GM19463 (cell line): Measurements from ENCODE around the gene TFAP2D.

Experiments
- ATAC-seq: cut with Tn5 transposase; IDR thresholded peaks from one replicate; pipeline ENCODE4 v1.9.1; 2021; ENCODE audit warnings: mild to moderate bottlenecking, moderate library complexity; ENCODE audit not compliant: unreplicated experiment

TFAP2D gene

GRCh38 chr6:50718566-50718965 lies 5.2 kb downstream of the TFAP2D start:
- ATAC-seq: no peak

DNA sequence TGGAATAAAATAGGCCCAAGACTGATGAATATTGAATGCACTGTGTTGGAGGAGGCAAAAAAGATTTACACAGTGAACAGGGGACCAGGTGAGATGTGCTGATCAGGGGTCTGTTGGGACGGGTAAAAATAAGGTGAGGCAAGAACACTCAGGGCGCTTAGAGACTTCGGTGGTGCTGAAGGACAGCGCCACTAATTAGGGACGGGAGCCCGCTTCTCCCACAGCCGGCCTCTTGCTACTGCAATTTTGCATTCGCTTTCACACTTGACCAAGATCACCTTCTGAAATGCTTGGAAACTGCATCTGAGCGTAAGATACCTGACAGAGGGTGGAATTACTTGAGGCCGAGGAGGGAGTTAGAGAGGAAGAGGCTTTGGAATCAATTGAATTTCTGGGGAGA lies 7.3 kb downstream of the TFAP2D start:
- no peak for ATAC-seq

- no peak for ATAC-seq
Measured at GRCh38 chr6:50721978-50722377, 8.7 kb downstream of the TFAP2D start.

- no peak for ATAC-seq
Measured at GRCh38 chr6:50722829-50723554, 9.7 kb downstream of the TFAP2D start.

- no peak for ATAC-seq
Measured at GRCh38 chr6:50724381-50725124, 11.2 kb downstream of the TFAP2D start.

GRCh38 chr6:50734488-50734887 lies 21.2 kb downstream of the TFAP2D start:
- no peak for ATAC-seq

DNA sequence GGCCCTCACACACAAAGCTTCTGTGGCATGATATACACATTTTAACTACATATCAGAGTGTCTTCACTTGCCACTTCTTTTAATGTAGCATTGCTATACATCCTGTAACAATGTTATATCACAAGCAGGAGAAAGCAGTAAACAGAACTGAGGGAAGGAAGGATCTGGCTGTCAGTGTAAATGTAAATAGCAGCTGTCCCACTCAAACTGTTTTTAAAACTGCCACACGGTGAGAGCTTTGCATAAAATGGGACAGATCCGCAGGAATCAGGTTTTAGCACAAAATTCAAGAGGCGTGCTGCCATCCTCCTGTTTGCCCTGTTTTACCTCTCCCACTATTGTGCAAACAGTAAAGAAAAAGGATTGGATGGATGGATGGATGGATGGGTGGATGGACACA lies 28.8 kb downstream of the TFAP2D start:
- ATAC-seq: no peak

- no peak for ATAC-seq
Measured at GRCh38 chr6:50744976-50745375, 31.6 kb downstream of the TFAP2D start.

GRCh38 chr6:50762798-50763197 lies 49.5 kb downstream of the TFAP2D start:
- ATAC-seq: no peak

DNA sequence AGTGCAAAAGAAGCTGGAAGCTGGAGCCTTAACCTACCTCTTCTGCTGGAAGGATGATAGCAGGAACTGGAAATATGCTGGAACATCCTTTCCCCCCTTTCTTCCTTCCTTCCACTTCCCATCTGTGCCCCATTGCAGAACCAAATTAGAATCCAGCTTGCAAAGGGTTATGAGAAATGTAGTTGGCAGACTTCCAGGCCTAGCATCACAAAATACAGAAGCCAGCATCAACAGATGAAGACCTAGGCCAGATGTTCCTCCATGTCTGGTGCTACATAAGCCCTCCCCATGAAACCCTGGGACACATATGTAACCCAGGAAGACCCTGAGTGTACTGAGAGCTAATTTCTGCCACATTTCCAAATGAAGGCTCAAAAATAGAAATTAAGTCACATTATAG lies 65.4 kb downstream of the TFAP2D start:
- ATAC-seq: no peak

DNA sequence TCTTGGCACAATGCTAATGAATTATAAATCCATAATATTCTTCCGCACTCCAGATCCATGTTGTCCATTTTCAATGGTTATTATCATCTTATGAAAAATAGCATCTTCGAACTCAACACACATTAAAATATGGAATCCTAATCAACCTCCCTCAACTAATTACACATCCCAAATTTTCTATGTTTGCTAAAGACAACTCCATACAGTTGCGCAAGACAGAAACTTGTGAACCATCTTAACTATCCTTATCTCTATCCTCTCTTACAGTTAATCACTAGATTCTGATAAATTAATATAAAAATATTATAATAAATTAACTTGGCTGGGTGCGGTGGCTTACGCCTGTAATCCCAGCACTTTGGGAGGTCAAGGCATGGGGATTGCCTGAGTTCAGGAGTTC lies 67.1 kb downstream of the TFAP2D start:
- no peak for ATAC-seq

GRCh38 chr6:50785921-50786320 lies 72.6 kb downstream of the TFAP2D start:
- no peak for ATAC-seq

GRCh38 chr6:50791900-50792508 lies 78.7 kb downstream of the TFAP2D start:
- peak; percentile 68 for ATAC-seq

- no peak for ATAC-seq
Measured at GRCh38 chr6:50792771-50793170, 79.4 kb downstream of the TFAP2D start.

- ATAC-seq: no peak
Measured at GRCh38 chr6:50795574-50795973, 82.2 kb downstream of the TFAP2D start.

GRCh38 chr6:50804283-50804682 lies 91.0 kb downstream of the TFAP2D start:
- no peak for ATAC-seq

GRCh38 chr6:50807035-50807434 lies 93.7 kb downstream of the TFAP2D start:
- no peak for ATAC-seq

- peak; percentile 25 for ATAC-seq
Measured at GRCh38 chr6:50815436-50816114, 102.2 kb downstream of the TFAP2D start.

GRCh38 chr6:50816115-50816675 lies 102.9 kb downstream of the TFAP2D start:
- ATAC-seq: peak; percentile 51

DNA sequence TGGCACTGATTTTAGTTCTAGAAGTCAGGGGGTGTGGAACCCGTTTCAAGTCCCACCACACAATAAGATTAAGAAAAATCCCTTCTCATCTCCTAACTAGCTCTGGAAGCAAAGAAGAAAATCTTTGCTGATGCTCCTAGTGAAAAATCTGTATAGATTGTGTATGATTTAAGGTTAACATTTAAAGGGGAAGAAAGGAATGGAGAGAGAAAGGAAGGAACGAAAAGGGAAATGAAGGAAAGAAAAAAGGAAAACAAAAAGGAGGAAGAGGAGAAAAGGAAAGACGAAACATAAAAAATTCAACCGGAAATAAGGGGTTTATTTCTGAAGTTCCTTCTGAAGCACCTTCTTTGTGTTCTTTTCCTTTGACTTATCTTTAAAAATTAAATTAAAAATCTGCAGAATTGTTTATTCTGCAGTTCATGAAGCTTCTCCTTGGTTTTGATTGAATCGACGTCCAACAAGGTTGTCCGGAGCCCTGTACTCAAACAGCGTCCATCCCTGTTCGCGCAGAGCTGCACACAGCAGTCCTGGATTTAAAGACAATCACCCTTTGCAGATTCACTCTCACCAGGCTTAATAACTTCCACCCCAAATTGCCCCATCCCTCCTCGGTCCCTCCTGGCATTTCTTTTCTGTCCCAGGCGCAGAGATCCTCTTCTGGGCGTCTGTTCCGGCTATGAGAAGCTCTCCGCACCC lies 103.8 kb downstream of the TFAP2D start:
- ATAC-seq: no peak

- ATAC-seq: no peak
Measured at GRCh38 chr6:50817646-50817950, 104.3 kb downstream of the TFAP2D start.
